Frontal cortex (tissue), 4 donors: ENCODE data around the gene PTGER2. TPM values are rescaled to one million over a fixed set of nuclear protein-coding genes. Genes with fewer than 3 reads are reported as not detected.

Experiments
- DNase-seq, 2 donors: peaks; one replicate each; pipeline ENCODE4 v3.0.0; 2012; ENCODE audit warnings: low spot score in 2 of 2
- FAIRE-seq: peaks from 2 replicates; lab custom pipeline; 2012; peaks lifted over from hg19 to GRCh38; lab: Jason Lieb, UNC
- total RNA-seq: library from RNA; depleted of rRNA; stranded (reverse); fragments of >200 nt; gene quantifications from one replicate; pipeline ENCODE4 v1.2.3, GENCODE V29; 2014
- donor health status: control.
- donor health status: control.
- donor health status: control.

The PTGER2 gene
- total RNA-seq, 1 donor from 2014 or later = under 0.01 TPM

- DNase-seq (no peak), FAIRE-seq (no peak)
Observed at GRCh38 chr14:52363041-52363704, 49.1 kb downstream of the PTGER2 start.

GRCh38 chr14:52363961-52364360 is 49.8 kb downstream of the PTGER2 start:
- DNase-seq (no peak), FAIRE-seq (no peak)

GRCh38 chr14:52365071-52365470 is 51.0 kb downstream of the PTGER2 start:
- no peak for DNase-seq
- no peak for FAIRE-seq

- FAIRE-seq (no peak), DNase-seq (no peak)
Observed at GRCh38 chr14:52366796-52367315, 52.7 kb downstream of the PTGER2 start.

GRCh38 chr14:52369305-52369801 is 55.2 kb downstream of the PTGER2 start:
- no peak for FAIRE-seq
- DNase-seq = no peak

GRCh38 chr14:52370406-52370935 is 56.4 kb downstream of the PTGER2 start:
- FAIRE-seq = no peak
- DNase-seq = no peak

GRCh38 chr14:52377940-52378339 is 63.8 kb downstream of the PTGER2 start:
- DNase-seq (no peak), FAIRE-seq (no peak)

Other genes with a start within 250 kb of the PTGER2 start
- gene NID2, start 245.3 kb upstream of the PTGER2 start, total RNA-seq = 8.2 TPM
- 0.41 TPM for gene PTGDR, start 46.6 kb upstream of the PTGER2 start, total RNA-seq
- gene TXNDC16, start 238.2 kb downstream of the PTGER2 start, total RNA-seq = 77.9 TPM
- gene GPR137C, start 238.5 kb downstream of the PTGER2 start, total RNA-seq = 25.3 TPM